Measurements from ENCODE around the gene CSTB.

The CSTB gene

DNA sequence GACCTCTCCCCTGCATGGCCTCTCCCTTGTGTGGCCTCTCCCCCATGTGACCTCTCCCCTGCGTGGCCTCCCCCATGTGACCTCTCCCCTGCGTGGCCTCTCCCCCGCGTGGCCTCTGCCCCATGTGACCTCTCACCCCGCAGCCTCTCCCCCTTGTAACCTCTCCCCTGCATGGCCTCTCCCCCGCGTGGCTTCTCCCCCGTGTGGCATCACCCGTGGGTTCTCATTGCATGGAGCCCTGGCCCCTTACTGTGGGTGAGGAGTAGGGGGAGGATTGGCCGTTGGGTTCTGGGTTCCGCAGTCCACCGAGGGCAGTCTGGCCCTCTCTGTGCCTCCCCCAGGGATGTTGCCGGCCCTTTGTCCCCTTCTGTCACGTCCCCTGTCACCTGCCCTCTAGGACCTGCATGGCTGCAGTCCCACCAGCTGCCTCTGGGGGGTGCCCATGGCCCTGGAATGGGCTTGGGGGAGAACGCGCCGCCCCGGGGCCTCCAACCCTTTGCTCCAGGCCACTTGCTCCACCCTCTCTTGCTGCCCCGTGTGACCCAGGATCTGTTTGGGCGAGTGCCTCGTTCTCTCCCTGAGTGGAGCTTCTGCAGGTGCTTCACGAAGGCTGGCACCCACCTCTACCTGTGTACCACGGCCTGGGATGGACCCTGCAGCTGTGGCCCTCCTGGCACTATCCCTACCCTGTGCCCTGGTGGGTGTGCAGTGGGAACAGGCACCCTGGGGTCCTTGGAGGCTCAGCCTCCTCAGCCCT lies 34.6 kb upstream of the CSTB start:
- peak; percentile 91 for DNase-seq

DNA sequence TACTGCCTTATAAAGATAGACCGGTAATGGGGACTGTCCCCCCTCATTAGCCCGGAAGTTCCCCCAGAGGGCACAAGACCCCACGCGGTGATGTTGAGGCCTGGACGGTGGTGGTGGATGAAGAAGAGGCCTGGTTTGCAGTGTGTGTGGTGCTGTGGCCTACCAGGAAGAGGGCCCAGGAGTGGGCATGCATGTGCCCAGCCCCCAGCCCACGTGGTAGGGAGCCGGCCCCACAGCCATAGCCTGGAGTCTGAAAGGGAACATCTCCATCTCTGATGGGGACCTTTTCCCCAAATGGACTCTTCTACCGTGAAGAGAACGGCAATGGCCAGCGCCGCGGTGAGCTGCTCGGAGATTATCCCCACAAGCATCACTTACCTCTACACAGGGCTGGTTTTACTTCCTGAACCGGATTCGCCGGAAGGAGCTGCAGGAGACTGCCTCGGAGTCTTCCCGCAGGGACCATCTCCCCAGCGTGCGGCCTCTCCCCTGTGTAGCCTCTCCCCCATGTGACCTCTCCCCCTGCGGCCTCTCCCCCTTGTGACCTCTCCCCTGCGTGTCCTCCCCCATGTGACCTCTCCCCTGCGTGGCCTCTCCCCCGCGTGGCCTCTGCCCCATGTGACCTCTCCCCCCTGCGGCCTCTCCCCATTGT lies 33.9 kb upstream of the CSTB start:
- DNase-seq: no peak

DNA sequence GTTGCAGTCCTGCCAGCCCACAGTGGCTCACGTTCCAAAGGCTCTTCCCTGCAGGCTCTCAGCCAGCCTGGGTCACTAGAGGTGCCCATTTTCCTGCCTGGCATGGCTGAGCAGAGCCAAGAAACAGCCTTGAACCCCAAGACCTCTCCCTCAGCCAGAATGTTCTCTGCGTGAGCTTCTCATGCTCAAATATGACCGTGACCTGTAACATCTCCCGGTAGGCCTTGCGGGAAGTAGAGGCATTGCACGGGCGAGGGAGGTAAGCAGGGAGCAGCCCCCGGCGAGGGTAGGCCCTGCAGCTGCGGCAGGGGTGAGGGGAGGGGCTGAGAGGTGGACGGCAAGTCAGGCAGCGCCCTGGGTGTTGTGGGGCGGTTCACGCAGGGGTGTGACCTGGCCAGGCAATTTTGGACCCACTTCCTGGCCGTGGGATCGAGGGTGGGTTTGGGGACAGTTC lies 33.3 kb upstream of the CSTB start:
- no peak for DNase-seq

DNA sequence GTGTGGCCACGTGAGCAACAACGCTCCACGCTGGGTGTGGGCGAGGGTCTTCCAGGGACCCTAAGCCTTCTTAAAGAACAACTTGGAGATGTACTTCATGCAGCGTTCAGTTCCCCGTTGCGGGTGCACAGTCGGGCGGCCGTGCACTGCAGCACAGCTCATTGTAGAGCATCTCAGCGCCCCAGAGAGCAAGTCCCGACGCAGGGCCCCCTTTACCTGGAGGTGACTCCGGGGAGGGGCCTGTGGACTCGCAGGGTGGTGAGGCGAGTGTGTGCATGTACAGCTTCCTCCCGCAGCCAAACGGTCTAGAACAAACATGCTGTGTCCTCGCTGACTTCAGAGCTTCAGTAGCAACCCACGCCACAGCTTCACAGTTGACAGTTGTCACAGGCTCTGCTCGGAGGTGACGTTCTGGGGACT lies 32.7 kb upstream of the CSTB start:
- DNase-seq: no peak

DNA sequence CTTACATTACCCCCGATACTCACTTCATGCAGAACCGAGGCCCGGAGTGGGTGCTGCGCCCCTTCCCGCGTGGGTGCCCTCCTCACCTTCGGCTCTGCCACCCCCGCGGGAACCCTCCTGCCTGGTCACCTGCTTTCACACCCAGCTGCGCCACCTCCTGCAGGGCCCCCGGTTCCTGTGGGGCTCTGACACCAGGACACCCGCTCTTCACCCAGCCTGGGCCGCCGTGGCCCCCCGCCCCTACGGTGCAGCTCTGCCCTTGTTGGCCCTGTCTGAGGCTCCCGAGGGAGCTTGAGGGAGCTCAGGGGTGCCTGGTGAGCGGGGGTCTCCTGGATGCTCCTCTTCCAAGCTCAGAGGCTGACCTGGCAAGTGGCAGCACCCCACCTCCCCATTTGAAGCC lies 32.3 kb upstream of the CSTB start:
- DNase-seq: no peak

DNA sequence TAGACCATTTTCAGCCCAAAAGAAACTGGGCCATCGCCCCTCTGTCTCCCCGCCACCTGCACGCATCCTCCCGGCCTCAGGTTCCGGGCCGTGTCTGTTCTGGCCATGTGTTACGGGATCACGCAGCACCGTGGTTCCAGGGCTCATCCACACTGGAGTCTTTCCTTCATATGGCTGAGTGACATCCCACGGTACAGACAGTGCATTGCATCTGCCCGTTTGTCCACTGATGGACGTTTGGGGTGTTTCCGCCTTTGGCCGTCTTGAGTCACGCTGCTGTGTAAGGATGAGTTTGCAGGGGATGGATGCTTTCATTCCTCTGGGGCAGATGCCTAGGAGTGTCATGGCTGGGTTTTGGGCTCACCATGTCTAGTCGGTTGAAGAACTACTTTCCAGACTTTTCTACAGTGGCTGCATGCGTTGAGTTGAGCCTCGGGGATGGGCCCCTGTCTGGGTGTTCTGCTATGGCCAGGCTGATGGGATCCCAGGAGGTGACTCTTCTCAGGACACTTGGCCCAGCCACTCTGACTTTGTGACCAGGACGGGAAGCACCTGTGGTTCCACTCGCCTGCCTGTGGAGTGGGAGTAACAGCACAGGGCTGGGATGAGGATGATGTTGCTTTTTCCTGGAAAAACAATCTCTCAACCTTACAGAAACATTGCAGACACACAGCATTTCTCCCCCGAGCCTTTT lies 30.1 kb upstream of the CSTB start:
- no peak for DNase-seq

DNA sequence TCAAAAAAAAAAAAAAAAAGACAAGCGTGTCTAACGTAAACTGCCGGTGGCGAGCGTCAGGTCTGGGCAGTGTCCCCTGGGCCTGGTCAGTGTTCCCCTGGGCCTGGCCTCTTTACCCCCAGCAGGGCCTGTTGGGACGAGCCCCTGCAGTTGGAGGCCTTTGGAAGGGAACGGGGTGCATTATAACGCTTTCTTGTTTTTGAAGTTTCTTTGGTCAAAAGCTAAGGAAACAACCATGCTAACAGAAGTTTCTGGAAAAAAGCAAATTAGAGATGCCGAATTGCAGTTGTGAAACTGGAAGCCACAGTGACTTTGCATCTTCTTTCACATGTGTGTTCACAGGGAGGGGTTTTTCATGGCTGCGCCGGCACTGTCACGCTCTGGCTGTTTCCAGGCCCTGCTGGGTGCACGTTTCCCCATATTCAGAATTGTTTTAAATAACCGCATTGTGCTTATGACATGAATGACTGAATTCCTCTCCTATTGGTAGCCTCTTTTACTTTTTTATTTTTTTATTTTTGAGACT lies 29.2 kb upstream of the CSTB start:
- DNase-seq: peak; percentile 76

DNA sequence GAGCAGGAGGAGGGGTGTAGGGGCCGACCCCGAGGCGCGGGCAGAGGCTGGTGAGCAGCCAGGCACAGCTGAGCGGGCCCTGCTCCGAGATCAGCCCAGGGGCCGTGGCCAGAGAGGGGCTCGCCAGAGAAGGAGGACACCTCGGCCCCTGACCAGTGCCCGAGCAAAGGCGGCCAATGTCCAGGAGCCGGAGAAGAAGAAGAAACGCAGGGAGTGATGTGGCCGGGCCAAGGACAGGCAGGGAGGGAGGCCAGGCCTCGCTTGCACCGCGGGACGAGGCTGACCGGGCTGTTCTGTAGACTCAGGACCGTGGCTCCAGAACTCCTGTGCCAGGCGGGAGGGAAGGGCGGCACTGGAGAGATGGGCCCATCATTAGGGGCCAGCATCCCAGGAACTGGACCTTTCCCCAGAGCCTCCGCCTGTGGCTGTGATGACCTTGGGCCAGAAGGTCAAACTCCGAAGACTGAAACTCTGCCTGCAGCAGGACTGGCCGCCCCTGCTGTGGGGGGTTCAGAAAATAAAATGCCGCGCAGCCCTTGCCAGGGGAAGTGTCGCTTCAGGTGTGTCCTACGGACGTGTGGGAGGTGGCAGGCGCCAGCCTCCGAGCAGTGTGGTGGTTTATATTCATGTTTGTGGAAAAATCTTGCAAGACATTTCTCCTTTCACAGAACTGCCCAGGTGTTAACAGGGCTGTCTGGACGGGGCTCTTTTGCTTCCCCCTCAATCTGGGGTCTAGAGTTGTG lies 27.6 kb upstream of the CSTB start:
- DNase-seq: no peak

DNA sequence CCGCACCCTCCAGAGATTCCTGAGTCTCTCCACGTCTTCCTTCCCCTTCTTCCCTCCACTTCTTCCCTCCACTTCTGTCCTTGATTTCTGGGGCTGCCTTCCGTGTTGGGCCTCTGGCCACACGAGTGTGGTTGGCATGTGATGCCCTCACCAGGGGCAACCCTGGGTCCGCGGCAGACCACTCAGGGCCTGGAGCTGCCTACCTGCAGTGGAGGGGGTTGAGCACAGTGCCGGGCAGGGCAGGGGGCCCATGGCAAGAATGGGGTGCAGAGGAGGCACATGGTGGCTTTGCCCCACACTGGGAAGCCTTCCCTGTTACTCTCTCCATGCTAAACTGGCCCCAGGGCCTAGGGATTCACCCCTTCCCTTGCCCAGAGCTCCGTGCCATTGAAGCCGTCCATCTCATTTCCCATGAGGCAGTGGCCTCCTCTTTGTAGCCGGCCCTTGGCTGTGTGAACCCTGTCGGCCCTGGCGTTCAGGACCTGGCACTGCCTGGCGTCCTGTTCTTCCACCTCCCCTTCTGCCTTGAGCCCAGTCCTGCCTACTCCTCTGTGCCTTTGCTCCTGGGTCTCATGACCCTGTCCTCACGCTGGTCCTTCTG lies 26.7 kb upstream of the CSTB start:
- DNase-seq: no peak

DNA sequence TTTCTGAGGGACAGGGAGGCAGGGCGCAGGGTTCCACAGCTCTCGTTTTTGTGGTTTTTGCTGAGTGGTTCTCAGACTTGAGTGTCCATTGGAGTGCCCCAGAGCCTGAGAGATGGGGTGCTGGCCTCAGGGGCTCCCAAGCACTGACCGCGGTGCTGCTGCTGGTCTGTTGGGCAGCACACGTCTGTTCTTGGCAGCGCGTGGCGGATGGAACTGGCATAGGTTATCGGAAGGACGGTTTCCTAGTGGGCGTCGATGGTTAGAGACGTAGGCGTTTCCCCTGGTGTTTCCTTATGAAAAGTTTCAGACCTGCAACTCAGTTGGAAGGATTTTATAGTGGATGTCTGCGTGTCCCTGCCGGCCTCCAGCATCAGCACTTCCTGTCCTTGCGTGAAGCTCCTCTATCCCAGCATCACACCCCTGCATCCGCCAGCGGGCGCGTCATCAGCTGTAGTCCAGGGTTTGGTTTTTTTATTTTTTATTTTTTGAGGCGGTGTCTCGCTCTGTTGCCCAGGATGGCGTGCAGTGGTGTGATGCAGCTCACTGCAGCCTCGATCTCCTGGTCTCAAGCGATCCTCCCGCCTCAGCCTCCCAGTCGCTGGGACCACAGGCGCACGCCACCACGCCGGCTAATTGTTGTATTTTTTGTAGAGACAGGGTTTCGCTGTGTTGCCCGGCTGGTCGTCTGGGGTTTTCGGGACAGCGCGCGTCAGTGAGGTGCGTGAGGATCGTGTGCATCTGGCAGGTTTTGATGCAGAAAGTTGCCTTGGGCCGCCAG lies 25.1 kb upstream of the CSTB start:
- DNase-seq: no peak

DNA sequence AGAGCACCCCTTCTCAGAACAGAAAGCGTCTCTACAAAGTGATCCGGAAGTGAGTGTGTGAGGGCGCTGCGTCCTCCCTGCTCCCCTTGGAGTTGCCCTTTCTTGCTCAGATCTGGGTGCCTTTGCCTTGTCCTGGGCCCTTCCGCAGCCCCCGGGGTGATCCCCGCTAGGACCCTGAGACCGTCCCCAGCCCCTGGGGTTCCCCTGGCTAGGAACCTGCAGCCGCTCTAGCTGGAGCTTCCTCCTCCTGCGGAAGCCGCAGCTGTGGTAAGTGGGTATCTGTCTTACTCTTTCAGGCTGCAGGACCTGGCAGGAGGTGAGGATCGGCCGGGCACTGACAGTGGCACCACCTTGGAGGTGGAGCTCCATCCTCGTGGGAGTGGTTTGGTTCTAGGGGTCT lies 24.5 kb upstream of the CSTB start:
- no peak for DNase-seq

DNA sequence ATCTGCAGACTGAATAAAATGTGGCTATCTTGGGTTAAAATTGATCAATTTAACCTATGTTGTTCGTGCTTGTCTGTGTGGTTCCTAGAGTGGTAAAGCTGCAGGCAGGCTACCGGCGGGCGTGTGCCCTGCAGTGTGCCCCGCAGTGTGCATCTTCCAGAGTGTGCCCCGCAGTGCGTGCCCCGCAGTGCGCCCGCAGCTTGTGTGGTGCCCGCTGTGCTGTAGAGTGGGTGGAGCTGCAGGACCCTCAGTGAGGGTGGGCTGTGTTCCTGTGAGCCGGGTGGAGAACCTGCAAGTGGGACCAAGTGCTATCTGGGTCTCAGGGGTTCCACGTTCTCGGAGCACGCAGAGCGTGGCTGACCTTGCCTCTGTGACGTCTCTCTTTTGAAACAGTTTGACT lies 24.0 kb upstream of the CSTB start:
- no peak for DNase-seq

DNA sequence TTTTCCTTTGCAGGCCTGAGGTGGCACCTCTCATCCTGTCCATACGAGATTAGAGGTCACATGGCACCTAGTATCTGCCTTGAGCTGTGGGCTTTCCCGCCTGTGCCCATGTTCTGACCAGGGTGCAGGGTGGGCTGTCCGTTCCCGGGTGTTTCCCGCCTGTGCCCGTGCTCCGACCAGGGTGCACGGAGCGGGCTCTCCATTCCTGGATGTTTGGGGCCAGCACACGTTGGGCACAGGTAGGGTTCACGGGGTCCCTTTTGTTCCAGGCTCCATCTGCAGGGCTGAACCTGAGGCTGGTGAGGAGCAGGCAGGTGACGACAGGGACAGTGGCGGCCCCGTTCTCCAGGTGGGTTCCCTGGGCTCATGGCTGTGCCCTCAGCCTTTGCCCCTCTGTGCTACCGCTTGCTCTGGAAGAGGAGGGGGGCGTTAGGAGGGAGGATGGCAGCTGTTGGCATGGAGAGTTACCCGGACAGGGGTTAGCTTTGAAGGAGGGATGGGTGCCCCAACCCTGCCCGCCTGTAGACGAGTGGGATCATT lies 23.3 kb upstream of the CSTB start:
- DNase-seq: no peak

DNA sequence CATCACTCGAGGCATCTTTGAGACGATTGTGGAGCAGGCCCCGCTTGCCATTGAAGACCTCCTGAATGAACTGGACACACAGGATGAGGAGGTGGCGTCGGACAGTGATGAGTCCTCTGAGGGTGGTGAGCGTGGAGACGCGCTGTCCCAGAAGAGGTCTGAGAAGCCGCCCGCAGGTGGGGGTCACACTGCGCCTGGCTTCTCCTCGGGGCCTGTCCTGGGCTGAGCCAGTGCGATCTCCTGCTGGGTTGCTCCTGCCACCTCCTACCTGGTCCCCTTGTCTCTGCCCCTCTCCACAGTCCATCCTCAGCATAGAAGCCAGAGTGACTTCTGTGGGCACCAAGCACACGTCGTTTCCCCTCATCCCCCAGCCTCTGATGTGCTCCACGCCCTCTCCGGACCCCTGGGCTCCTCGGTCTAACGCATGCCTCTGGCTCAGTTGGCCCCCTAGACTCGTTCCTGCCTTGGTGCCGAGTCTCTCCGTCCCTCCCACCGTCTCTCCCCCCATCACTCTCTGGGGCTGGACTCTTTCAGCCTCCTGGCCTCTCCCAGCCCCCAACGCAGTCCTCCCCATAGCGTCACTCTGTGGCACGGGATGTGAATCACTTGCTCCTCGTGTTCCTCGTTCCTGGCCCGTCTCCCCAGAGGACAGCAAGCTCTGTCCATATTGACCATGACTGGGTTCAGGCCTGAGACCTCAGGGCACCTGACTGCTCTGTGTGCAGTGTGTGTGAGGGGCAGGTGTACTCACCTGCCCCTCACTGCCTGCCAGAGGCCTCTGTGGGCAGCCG lies 22.0 kb upstream of the CSTB start:
- DNase-seq: no peak

DNA sequence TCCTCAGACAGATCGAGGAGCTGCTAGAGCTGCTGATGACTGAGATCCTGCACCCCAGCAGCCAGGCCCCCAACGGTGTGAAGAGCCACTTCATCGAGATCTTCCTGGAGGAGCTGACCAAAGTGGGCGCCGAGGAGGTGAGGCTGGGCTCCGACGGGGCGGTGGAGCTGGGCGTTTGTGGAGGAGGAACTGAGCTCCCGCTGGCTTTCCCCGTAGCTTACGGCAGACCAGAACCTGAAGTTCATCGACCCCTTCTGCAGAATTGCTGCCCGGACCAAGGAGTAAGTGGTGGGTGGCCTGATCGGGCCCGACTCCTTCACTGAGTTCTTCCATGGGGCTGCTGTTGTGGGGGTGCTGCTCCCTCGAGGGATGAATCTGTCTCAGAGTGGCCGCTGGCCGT lies 21.3 kb upstream of the CSTB start:
- no peak for DNase-seq

DNA sequence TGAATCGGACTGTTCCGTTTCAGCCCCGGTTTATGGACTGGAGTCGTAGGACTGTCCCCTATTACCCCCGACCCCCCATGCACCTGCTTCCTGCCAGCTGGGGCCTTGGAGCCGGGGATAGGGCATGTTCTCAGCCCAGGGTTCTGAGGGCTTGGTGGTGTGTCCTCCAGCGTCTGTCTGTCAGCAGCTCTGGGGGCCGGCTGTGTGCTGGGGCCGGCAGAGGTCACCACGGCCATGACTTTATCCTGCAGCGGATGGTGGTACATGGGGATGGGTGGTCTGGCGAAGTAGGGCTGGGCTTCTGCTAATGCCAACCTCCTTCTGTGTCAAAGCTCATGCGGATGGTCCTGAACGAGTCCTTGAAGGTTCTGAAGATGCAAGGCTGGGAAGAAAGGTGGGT lies 18.7 kb upstream of the CSTB start:
- DNase-seq: no peak

DNA sequence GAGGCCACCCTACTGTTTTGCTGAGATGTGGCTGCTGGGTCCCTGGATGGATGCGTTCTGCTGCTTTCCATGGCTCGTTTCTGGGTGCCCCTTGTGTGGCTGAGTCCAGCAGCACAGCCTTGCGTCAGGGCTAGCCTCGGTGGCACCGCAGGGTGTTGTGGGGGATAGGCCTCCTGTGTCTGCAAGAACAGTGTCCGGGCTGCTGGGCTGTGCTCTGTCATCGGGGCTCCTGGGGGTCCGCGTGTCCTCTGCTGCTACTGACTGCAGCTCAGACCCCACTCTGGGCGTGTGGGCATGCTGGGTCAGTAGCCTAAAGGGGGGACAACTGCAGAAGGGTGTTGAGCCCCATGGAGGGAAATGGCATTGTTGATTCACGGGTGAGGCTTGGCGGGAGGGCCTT lies 18.2 kb upstream of the CSTB start:
- DNase-seq: no peak

DNA sequence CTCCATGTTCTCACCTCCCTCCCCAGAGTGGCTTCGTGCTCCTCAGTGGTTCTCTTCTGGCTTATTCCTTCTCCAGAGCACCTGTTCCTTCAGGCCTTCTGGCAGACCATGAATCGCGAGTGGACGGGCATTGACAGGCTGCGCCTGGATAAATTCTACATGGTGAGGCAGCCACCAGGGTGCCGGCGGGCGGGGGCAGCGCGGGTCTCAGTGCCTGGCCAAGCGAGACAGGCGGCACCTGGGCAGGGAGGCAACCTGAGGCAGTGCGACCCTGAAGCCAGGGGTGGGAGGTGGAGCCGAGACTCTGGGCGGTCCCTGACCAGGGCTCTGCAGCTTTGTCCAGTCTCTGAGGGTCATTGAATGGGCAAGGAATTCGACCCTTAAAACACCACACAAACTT lies 17.1 kb upstream of the CSTB start:
- no peak for DNase-seq

DNA sequence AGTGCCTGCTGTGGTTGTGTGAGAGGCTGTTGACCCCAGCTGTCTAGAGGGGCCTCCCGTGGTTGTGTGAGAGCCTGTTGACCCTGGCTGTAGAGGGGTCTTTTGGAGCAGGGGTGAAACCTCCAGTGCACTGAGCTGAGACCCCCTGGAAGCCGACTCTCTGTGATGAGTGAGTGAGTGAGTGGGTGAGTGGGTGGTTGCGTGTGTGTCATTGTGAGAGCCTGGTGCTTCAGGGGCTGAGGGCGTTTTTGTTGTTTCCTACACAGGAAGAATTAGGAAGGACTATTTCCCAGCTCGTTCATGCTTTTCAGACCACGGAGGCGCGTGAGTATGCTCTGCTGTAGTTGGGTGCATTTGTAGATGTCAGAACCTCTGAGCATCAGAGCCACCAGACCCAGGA lies 16.3 kb upstream of the CSTB start:
- DNase-seq: no peak

DNA sequence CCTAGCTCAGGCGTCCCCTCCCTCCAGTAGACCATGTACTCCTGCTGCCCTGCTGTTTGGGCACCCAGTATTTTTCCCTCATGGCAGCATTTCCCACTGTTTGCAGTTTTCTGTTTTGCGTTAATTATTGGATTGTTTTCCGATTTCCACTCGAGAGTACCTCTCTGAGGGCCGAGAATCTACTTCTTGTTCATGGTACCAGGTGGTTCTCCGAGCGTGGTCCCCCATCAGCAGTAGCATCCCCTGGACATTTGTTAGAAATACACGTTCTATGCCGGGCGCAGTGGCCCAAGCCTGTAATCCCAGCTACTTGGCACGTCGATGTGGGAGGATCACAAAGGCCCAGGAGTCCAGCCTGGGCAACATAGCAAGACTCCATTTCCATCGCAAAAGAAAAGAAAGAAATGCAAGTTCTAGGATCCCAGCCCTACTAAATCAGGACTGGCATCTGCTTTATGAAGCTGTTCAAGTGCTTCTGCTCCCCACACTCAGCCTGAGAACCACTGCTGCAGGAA lies 14.0 kb upstream of the CSTB start:
- no peak for DNase-seq

Measured in hematopoietic multipotent progenitor cell treated with erythropoietin and hydrocortisone succinate and interleukin-3 and kit ligand, for 6 days (in vitro differentiated cells).